Vagina (tissue), 2 donors: ENCODE measurements around the gene FGGY. TPM values are rescaled to one million over a fixed set of nuclear protein-coding genes. Genes with fewer than 3 reads are reported as not detected.
"Not testable (repeated sequence)": the region's sequence is repeated elsewhere in the genome, so short reads cannot be mapped to it uniquely, and the experiment has no call there.

Source experiments
- DNase-seq, 2 donors: peaks; one replicate each; pipeline ENCODE4 v3.0.0-alpha.2; 2017; ENCODE audit errors: extremely low spot score in 2 of 2
- H3K27ac ChIP-seq: fragments of 200-600 bp; sonication (generic); one replicate; pipeline ENCODE4 v1.5.1; 2019
- H3K27me3 ChIP-seq: fragments of 200-600 bp; sonication (generic); one replicate; pipeline ENCODE4 v1.5.1; 2019
- H3K36me3 ChIP-seq, 2 donors: fragments of 200-600 bp; sonication (generic); one replicate each; pipeline ENCODE4 v1.5.1; 2017 to 2019
- H3K4me1 ChIP-seq: fragments of 200-600 bp; sonication (generic); one replicate; pipeline ENCODE4 v1.5.1; 2019
- H3K4me3 ChIP-seq, 2 donors: fragments of 200-600 bp; sonication (generic); 1 replicate in 1 of 2; 2 replicates in 1 of 2; pipeline ENCODE4 v1.5.1; 2016 to 2019
- H3K9me3 ChIP-seq: fragments of 200-600 bp; sonication (generic); one replicate; pipeline ENCODE4 v1.5.1; 2019
- CTCF ChIP-seq, 3 experiments: fragments of 450-650 bp in 2 of 3; fragments of 200-600 bp in 1 of 3; sonication (generic) in 1 of 3; IDR thresholded peaks; one replicate each; pipeline ENCODE4 v1.5.1; 2017 to 2019; ENCODE audit warnings: antibody characterized with exemption in 3 of 3, mild to moderate bottlenecking in 2 of 3, moderate library complexity in 2 of 3
- POLR2A ChIP-seq, 2 donors: fragments of 450-650 bp; IDR thresholded peaks; one replicate each; pipeline ENCODE4 v1.6.1; 2017; ENCODE audit warnings: antibody characterized with exemption in 2 of 2, mild to moderate bottlenecking in 2 of 2, moderate library complexity in 2 of 2
- POLR2AphosphoS5 ChIP-seq, 2 donors: sonication (generic); formaldehyde crosslinking; IDR thresholded peaks; one replicate each; pipeline ENCODE4 v1.9.0; 2017; ENCODE audit warnings: antibody characterized with exemption in 2 of 2, mild to moderate bottlenecking in 2 of 2, low read depth in 1 of 2; ENCODE audit not compliant: insufficient read depth in 1 of 2
- intact Hi-C: fragments of 100-400 bp; cut with DNase I; formaldehyde crosslinking; loops from one replicate; pipeline ENCODE4 v1.15.1; 2023
- total RNA-seq: library from RNA; depleted of rRNA; stranded (reverse); fragments of >200 nt; gene quantifications from one replicate; pipeline ENCODE4 v1.2.3, GENCODE V29; 2016

FGGY gene
- total RNA-seq, 1 donor from 2014 or later: 11.8 TPM

GRCh38 chr1:59298710-59299346 lies 1.9 kb downstream of the FGGY start:
- no peaks in the 10 kb centered on the region for H3K9me3 ChIP-seq
- intact Hi-C loops: loop anchor here (10.0 kb wide), 2 partner anchors 404 to 406 kb away; no protein-coding TSS in a partner anchor
- H3K36me3 ChIP-seq: no peaks in the 10 kb centered on the region
- DNase-seq: no peak
- H3K4me3 ChIP-seq: no peak overlapping the region
- peaks cover 31% of the 10 kb centered on the region for H3K4me1 ChIP-seq
- peak overlapping the region; percentile 97 for H3K27ac ChIP-seq
- TF ChIP-seq POLR2AphosphoS5 (IDR thresholded peaks at IDR 0.05; ENCODE audit: insufficient read depth in 1 of 2, low read depth in 1 of 2): no peak
- no peak for TF ChIP-seq POLR2A (IDR thresholded peaks at IDR 0.05)
- TF ChIP-seq CTCF (IDR thresholded peaks at IDR 0.05): no peak
- no peaks in the 10 kb centered on the region for H3K27me3 ChIP-seq

- peak overlapping the region; percentile 97 for H3K27ac ChIP-seq
- intact Hi-C loops: loop anchor here (10.0 kb wide), 2 partner anchors 405 kb away; no protein-coding TSS in a partner anchor
- not testable (repeated sequence) for DNase-seq, H3K9me3 ChIP-seq, H3K4me3 ChIP-seq, H3K36me3 ChIP-seq, H3K27me3 ChIP-seq
- peaks cover 31% of the 10 kb centered on the region for H3K4me1 ChIP-seq
Observed at GRCh38 chr1:59299670-59300069, 2.8 kb downstream of the FGGY start.

- no peaks in the 10 kb centered on the region for H3K36me3 ChIP-seq
Observed at GRCh38 chr1:59302297-59302696, 5.4 kb downstream of the FGGY start.

GRCh38 chr1:59302871-59303270 lies 6.0 kb downstream of the FGGY start:
- no peaks in the 10 kb centered on the region for H3K27me3 ChIP-seq
- H3K27ac ChIP-seq: no peak overlapping the region
- peaks cover 15% of the 10 kb centered on the region for H3K4me1 ChIP-seq
- no peak for DNase-seq
- no peaks in the 10 kb centered on the region for H3K36me3 ChIP-seq
- peaks cover 4% of the 10 kb centered on the region for H3K9me3 ChIP-seq
- no peak overlapping the region for H3K4me3 ChIP-seq
- intact Hi-C loops: no loop called here
- TF ChIP-seq CTCF (IDR thresholded peaks at IDR 0.05): no peak
- no peak for TF ChIP-seq POLR2A (IDR thresholded peaks at IDR 0.05)
- TF ChIP-seq POLR2AphosphoS5 (IDR thresholded peaks at IDR 0.05; ENCODE audit: insufficient read depth in 1 of 2, low read depth in 1 of 2): no peak

More at GRCh38 chr1:59302297-59302696, 5.4 kb downstream of the FGGY start:
- Histone ChIP-seq H3K27me3 (no peaks in the 10 kb centered on the region), H3K4me3 (no peak overlapping the region), H3K4me1 (peaks cover 21% of the 10 kb centered on the region), H3K9me3 (peaks cover 4% of the 10 kb centered on the region), H3K27ac (no peak overlapping the region)
- TF ChIP-seq POLR2A (IDR thresholded peaks at IDR 0.05): no peak
- TF ChIP-seq CTCF (IDR thresholded peaks at IDR 0.05): no peak
- TF ChIP-seq POLR2AphosphoS5 (IDR thresholded peaks at IDR 0.05; ENCODE audit: insufficient read depth in 1 of 2, low read depth in 1 of 2): no peak
- intact Hi-C loops: no loop called here
- DNase-seq: no peak

GRCh38 chr1:59305188-59305587 lies 8.3 kb downstream of the FGGY start:
- no peak overlapping the region for H3K27ac ChIP-seq
- peaks cover 4% of the 10 kb centered on the region for H3K9me3 ChIP-seq
- DNase-seq: no peak
- no peak overlapping the region for H3K4me3 ChIP-seq
- no peaks in the 10 kb centered on the region for H3K27me3 ChIP-seq
- intact Hi-C loops: no loop called here
- no peaks in the 10 kb centered on the region for H3K4me1 ChIP-seq
- H3K36me3 ChIP-seq: no peaks in the 10 kb centered on the region
- TF ChIP-seq POLR2AphosphoS5 (IDR thresholded peaks at IDR 0.05; ENCODE audit: insufficient read depth in 1 of 2, low read depth in 1 of 2) (no peak), POLR2A (IDR thresholded peaks at IDR 0.05) (no peak), CTCF (IDR thresholded peaks at IDR 0.05) (no peak)
